Airway epithelial cell (primary cell): ENCODE results near the gene AGMO. TPM values are rescaled to one million over a fixed set of nuclear protein-coding genes. Genes with fewer than 3 reads are reported as not detected.

Experiments
- total RNA-seq: library from RNA; depleted of rRNA; stranded (reverse); fragments of >200 nt; gene quantifications from 2 replicates; pipeline ENCODE4 v1.2.3, GENCODE V29; 2015

The AGMO gene
- 0.93 and 1.2 TPM in 2 replicates for total RNA-seq

DNA sequence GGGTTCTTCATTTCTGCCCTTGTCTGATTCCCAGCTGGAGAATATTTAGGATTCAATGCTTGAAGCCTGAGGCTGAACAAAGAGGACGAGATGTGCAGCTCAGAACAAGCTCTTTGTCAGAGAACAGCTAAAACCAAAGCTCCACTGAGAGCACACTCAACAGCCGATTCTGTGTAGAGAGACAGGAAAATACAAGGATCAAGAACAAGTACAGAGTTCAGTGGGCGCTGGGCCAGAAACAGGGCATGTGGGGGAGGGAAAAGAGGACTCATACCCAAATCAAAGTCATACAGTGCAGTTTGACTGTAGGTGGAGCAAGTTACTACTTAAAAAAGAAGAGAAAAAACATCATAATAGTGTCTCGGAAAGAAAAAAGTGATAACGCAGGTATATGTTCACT, at the start of gene AGMO:
Gene AGMO (minus strand): TSS at position 181 of the 400 bp plus-strand sequence.

Other genes starting within 250 kb of the AGMO start
- gene MEOX2, start 124.7 kb upstream of the AGMO start, total RNA-seq, result not detected in 2 replicates